GM18507 (cell line): Measurements from ENCODE around the gene GPR143.
"Not testable (repeated sequence)": the region's sequence is repeated elsewhere in the genome, so short reads cannot be mapped to it uniquely, and the experiment has no call there.

ENCODE experiments used
- DNase-seq: peaks from one replicate; pipeline ENCODE4 v3.0.0; 2011; ENCODE audit warnings: low read depth; ENCODE audit not compliant: insufficient read length; ENCODE audit errors: extremely low spot score
- FAIRE-seq: peaks from 2 replicates; lab custom pipeline; 2011; peaks lifted over from hg19 to GRCh38; lab: Jason Lieb, UNC

Gene GPR143

DNA sequence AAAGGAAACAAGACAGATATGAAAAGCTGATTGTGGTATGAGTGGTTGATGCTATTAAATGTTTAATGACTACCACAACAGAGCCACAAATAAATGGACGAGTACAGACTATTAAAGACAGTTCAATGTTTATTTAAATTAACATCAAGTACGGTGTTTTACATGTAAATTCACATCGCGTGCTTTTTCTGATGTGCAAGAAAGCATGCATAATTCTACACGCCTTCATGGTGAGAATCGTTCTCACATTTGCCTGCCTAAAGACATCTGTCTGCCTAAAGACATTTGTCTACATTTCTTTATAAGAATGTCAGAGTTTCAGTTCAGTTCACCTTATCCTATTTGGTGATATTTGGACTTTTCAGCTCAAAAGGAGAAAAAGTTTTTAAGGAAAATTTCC, 7.3 kb upstream of the GPR143 start:
- FAIRE-seq: no peak

DNA sequence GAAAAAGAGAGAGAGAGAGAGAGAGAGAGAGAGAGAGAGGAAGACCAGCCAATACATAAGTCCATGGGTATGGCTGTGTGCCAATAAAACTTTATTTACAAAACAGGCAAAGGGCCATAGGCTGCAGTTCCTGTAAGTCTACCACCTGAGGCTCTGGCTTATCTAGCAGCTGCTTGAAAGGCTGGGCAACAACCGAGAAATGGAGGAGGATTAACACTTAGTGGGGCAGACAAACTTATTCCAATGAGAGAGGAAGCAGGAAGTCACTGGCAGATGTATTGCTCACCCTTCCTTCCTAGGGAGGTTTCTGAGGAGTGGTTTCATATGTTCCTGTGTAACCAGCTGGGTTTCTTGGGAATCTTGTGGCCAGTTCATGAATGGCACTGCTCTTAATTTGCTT, 4.7 kb upstream of the GPR143 start:
- no peak for DNase-seq
- no peak for FAIRE-seq

More for the DNA sequence above, 7.3 kb upstream of the GPR143 start:
- no peak for DNase-seq

DNA sequence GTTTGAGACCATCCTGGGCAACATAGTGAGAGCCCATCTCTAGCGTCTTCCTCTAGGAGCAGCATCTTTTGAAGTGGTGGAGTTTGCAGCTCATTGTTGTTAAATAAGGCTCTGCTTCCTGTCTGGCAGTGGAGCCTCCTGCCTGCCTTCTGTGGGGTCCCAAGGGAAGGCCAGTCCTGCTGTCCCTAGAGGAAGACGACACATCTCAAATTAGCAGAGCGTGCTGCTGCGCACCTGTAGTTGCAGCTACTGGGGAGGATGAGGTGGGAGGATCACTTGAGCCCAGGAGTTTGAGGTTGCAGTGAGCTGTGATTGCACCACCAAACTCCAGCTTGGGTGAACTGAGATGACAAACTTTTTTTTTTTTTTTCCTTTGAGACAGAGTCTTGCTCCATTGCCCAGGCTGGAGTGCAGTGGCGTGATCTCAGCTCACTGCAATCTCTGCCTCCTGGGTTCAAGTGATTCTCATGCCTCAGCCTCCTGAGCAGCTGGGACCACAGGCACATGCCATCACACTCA, 2.7 kb upstream of the GPR143 start:
- not testable (repeated sequence) for FAIRE-seq, DNase-seq

DNA sequence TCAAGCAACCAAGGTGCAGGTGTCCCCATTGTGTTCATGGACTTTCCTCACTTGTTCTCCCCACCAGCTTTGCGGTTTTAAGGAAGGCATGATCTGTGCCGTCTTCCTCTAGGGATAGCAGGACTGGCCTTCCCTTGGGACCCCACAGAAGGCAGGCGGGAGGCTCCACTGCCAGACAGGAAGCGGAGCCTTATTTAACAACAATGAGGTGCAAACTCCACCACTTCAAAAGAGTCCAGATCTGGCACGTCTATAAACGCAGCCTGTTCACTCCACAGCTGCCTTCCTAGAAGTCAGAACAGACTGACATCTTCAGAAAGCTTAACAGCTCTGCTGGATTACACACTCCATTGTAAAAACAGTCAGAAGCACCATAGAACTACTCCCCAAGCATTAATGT, 1.7 kb upstream of the GPR143 start:
- FAIRE-seq (no peak), DNase-seq (no peak)

DNA sequence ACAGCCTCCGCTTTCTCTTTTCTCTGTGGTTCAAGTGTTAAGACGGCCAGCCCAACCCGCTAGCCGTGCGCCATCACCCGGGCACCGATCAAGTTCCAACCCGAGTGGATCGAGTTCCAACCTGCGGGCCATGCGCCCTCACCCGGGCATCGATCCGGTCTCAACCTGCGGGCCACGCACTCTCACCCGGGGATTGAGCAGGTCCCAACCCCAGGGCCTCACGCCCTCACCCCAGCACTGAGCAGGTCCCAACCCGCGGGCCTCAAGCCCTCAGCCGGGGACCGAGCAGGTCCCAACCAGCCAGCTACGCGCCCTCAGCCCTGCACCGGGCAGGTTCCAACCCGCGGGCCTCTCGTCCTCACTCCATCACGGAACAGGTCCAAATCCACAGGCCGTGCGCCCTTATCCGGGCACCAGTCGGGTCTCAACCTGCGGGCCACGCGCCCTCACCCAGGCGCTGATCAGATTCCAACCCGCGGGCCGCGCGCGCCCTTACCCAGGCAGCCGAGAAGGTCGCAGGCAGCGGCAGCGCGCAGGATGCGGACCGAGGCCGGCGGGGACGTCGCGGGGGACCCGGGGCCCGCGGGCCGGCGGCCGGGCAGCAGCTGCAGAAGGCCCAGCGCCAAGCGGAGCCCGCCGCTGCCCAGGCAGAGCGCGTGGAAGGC, 443 bp downstream of the GPR143 start:
- DNase-seq: no peak
- no peak for FAIRE-seq

DNA sequence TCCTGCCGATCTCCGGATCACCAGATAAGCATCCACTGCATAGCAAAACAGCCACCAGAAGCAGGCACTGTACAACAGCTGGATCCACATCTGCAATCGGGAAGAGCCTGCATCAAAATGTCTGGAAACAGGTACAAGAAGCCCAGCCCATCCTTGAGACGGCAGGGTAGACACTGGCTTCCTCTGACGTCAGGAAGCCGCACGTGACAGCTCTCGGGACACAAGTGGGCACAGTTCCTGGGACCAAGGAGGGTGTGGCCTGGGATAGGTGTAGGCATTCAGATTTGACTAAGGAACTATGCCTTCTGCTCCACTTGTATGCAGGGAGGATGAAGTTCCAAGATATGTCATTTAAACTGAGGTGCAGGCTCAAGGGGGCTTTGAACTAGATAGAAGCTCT, 6.3 kb downstream of the GPR143 start:
- no peak for FAIRE-seq
- no peak for DNase-seq

DNA sequence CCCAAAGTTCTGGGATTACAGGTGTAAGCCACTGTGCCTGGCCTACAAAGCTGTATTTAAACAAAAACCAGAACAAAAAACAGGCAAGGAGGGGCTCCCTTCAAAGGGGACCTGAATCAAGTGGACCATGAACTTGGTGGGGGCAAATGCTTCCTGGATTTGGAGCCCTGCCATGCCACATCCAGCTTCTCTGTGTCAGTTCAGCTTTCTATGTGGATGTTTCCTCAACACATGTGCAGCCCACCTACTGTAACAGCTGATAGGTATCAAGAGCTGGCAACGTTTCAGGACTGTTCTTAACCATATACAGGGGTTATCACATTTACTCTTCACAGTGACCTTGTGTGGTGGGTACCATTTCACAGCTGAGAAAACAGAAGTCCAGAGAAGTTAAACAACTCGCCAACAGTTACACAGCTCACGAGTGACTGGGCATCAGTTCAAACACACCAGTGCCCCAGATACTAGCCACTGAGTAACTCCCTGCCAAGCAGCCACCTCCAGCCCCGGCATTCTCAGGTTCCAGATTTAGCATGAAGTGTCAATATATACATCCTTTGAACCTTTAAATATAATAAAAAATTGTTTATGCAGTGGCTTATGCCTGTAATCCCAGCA, 7.5 kb downstream of the GPR143 start:
- no peak for DNase-seq
- FAIRE-seq: no peak

DNA sequence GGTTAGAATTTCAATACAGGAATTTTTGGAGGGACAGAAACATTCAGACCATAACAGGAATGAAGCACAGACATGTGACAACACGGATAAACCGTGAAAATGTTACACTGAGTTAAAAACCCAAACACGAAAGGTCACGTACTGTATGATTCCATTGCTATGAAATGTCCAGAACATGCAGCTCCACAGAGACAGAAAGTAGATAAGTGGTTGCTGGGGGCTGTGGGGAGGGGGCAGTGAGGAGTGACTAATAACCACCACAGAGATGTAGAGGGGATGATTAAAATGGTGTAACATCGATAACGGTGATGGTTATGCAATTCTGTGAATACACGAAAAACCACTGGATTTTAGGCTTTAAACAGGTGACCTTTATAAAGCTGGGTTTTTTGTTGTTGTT, 8.3 kb downstream of the GPR143 start:
- no peak for DNase-seq
- no peak for FAIRE-seq

DNA sequence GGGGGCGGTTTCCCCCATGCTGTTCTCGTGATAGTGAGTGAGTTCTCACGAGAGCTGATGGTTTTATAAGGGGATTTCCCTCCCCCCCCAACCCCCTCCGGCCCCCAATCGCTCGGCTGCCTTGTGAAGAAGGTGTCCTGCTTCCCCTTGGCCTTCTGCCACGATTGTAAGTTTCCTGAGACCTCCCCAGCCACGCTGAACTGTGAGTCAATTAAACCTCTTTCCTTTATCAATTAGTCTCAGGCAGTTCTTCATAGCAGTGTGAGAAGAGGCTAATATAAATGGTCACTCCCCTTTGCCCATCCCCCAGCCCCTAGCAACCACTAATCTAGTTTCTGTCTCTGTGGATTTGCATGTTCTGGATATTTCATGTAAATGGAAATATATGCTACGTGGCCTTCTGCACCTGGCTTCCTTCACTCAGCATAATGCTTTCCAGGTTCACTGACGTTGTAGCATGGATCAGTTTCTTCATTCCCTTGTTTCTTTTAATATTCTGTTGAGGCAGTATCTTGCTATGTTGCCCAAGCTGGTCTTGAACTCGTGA, 16.4 kb downstream of the GPR143 start:
- no peak for DNase-seq
- FAIRE-seq: no peak

DNA sequence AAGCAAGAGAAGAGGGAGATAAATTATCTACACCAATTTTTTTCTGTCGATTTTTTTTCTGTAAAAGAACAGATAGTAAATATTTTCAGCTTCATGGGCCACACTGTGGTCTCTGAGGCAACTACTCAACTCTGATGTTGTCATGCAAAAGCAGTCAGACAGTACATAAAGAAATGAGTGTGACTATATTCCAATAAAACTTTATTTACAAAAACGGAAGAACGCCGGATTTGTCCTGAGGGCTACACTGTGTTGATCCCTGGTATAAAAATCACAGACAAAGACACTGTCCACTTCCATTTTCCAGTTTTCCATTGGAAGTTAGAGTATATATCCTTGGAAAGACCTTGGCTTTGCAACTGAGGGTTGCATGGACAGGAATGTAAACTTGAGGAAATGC, 18.0 kb downstream of the GPR143 start:
- no peak for FAIRE-seq
- DNase-seq: no peak

DNA sequence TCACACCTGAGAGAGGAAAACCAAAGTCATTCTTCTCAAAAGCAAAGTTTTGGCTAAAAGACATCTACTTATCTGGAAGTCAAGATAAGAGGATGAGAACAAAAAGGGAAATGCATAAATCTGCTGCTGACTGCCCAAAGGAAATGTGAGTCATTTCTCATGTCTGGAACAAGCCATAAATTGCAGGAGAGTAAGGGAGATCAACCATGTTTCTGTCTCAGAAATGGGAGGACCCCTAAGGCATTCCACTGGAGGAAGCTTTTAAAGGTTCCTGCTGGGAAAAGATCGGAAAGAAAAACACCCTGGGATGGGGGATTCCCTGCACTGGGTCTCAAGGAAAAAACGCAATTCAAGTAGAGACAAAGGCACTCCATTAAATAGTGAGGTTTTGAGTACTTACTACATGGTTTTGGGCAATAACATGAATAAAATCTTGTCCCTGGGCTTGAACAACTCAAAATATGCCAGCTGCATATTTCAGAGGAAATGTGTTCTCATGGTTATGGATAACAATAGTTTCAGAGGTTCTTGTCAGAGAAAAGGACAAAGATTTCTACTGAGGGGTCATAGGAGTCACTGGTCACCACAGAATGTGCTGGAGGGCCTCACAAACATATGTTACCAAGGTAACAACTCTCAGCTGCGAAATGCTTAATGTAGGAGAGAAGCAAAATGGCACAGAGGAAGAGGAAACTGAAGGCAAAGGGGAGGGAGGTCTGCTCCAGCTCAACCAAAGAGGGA, 19.3 kb downstream of the GPR143 start:
- no peak for DNase-seq
- no peak for FAIRE-seq

DNA sequence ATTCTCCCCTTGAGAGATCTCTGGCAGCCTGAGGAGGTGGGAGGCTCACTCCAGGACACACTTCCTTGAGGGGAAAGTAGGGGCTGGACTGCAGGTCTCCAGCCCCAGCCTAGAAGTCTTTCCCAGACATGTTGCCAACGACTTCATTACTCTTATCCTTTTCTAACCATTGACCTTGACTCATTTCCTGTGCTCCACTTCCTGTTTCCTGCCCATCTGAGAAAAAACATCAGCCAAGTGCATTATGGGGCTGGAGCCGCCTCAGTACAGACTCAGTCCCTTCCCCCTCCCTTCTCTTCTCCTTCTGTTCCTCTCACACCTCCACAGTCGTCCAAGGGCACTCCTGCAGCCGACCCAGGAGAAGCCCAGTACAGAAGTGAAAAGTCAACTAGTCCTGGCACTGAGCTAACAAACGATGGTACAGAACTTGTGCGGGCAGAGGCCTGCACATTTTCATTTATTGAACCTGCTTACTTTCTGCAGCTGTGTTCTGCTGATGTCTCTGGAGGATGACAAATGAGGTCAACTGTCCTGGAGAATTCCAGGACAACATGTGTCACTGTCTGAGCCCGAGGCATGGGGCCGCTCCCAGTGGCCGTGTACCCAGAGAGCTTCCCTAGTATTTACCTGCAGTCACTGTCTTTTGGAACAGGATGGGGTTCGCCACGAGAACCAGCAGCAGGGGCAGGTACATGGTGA, 20.1 kb downstream of the GPR143 start:
- DNase-seq: no peak

DNA sequence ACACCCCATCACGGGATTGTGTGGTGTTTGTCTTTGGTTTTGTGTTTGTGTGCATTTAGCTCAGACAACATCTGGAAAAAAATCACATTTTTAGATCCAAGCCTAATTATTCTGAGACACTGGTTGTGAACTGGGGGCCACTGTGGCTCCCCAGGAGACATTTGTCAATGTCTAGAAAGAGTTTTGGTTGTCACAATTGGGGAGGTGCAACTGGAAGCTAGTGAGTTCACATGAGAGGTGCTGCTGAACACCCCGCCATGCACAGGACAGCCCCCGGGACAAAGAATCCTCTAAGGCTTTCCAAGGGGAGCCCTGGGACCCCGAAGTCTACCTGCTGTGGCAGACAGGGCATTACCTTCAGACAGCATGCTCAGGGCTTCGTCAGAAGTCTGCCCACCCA, 26.5 kb downstream of the GPR143 start:
- FAIRE-seq: no peak
- DNase-seq: no peak

More for the DNA sequence above, 20.1 kb downstream of the GPR143 start:
- no peak for FAIRE-seq

DNA sequence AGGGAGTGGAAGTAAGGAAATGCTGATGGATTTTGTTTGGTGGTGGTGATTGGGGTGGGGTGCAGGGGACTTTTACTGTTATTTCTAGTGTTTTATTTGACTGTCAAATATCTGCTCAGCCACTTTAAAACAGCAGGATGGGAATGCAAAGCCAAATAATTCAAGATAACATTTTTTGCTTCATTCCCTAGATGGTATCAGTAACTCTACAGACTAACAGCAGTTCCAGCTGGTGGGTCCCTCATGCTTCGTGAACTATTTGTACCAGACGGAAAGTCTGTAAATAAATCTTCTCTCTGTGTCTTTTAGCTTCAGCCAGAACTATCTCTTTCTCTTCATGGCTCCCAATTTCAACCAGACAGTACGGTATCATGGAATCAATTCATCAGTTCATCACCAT, 27.5 kb downstream of the GPR143 start:
- DNase-seq: no peak
- no peak for FAIRE-seq

DNA sequence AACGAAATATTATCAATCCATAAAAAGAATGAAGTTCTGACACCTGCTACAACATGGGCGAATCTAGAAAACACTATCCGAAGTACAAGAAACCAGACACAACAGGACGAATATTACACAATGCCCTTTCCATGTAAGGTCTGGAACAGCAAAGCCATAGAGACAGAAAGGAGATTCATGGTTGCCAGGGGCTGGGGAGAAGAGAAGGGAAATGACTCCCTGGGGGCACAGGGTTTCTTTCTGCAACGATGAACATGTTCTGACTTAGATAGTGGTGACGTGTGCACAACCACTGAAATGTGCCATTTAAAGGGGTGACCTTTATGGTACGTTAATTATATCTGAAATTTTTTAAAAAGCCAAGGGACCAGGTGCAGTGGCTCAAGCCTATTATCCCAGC, 28.3 kb downstream of the GPR143 start:
- DNase-seq (no peak), FAIRE-seq (no peak)

DNA sequence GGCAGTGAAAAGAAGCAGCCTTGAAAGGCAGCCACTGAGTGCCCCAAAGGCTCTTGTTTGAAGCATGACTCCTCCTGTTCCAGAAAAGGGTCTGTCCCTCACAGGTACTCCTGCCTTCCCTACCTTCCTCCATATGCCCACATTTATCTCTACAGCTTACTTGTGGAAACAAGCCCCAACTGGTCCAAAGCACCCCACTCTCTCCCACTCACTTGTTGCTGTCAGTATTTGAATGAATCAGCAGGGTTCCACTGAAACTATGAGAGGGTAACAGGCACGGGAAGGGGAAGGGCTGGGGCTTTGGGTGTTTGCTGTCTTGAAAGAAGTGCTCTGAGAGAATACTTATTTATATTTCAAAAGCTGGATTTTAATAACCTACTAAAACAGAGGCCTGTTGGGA, 34.9 kb downstream of the GPR143 start:
- no peak for DNase-seq
- no peak for FAIRE-seq

DNA sequence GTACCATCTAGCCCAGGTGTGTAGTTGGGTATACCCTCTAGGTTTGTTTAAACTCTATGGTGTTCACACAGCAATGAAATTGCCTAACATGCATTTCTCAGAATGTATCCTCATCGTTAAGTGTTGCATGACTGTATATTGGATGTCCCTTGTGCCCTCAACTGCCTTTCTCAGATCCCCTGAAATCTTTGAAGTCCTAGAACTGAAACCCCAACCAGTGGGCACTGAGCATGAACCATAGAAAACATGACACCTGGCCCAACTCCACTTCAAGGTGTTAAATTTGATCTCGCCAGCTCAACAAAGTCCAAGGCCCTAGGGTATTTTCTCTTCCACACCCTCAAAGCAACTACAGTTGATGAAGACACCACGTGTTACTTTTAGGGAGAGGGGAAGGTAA, 35.6 kb downstream of the GPR143 start:
- FAIRE-seq (no peak), DNase-seq (no peak)

DNA sequence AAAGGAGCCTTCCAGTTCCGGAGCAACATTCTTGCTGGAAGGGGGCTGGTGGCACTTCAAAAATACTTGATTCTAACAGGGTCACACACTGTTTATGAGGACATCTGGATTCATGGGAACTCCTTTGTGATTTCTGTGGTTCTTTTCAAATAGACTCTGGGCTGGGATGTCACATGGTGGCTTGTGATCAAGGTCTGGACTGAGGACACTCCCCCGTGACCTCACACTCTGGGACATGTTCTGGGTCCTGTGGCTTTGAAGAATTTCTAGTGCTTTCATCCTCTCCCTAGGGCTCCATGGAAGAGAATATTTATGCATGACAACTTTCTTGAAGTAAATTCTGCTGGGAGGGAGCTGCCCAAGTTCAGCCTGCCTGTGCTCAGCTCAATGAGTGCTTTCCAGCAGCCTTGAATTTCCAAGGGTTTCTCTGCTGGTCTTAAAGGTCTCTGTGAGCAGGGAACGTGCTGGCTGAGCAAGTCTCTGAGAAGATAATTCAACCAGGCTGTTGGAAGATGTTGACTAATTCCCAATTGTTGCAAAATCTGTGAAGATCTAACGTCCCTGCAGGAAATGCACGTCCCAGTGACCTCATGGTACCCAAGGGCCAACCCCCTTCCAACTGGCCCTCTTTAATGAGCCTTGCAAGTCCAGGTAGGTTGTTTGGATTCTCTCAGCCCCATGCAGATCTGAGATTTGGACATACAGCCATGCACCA, 36.3 kb downstream of the GPR143 start:
- no peak for FAIRE-seq
- no peak for DNase-seq

DNA sequence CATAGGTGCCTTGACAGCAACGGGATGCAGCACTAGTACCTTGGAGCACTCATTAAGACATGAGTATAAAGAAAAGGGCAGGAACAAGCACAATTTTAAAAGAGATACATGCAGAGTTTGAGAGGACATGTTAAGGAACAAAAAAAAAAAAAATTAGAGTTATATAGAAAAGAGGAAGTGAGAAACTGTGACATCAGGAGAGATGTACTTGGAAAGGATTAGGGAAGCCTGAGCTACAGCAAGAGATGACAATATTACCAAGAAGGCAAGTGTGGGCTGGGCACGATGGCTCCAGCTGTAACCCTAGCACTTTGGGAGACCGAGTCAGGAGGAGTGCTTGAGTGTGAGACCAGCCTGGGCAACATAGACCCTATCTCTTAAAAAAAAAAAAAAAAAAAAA, 37.4 kb downstream of the GPR143 start:
- FAIRE-seq: no peak
- no peak for DNase-seq
